Cardiac muscle cell (in vitro differentiated cells and primary cell): Measurements from ENCODE around the gene NT5C2. TPM values are rescaled to one million over a fixed set of nuclear protein-coding genes. Genes with fewer than 3 reads are reported as not detected.

Experiments used
- DNase-seq, 2 donors: peaks; one replicate each; pipeline versions ENCODE4 v3.0.0 to v3.0.0-alpha.2; 2010 to 2017; ENCODE audit warnings: low read depth in 1 of 2, low spot score in 1 of 2
- H3K27ac ChIP-seq: fragments of 200-600 bp; sonication (generic); 2 replicates; pipeline ENCODE4 v1.5.1; 2016
- H3K27me3 ChIP-seq: fragments of 200-600 bp; sonication (generic); 2 replicates; pipeline ENCODE4 v1.6.0; 2016; ENCODE audit warnings: control low read depth
- H3K36me3 ChIP-seq: fragments of 200-600 bp; sonication (generic); 2 replicates; pipeline ENCODE4 v1.5.1; 2016; ENCODE audit warnings: control low read depth
- H3K4me1 ChIP-seq: fragments of 200-600 bp; sonication (generic); 2 replicates; pipeline ENCODE4 v1.8.1; 2017; ENCODE audit warnings: low read depth, mild to moderate bottlenecking, mixed run types
- H3K4me3 ChIP-seq: fragments of 200-600 bp; sonication (generic); 2 replicates; pipeline ENCODE4 v1.5.1; 2016; ENCODE audit warnings: mild to moderate bottlenecking
- H3K9me3 ChIP-seq: fragments of 200-600 bp; sonication (generic); 2 replicates; pipeline ENCODE4 v1.5.1; 2017; ENCODE audit warnings: low read depth, mild to moderate bottlenecking, control low read depth
- polyA plus RNA-seq: library from polyadenylated mRNA; unstranded; fragments of >200 nt; fragmentation: Nextera tagmentation; extraction: Ambion mirVana; gene quantifications from 2 replicates; pipeline ENCODE4 v1.2.1, GENCODE V29; 2016
- total RNA-seq: library from RNA; depleted of rRNA; stranded (reverse); fragments of >200 nt; gene quantifications from 2 replicates; pipeline ENCODE4 v1.2.3, GENCODE V29; 2016
- TF ChIP-seq, protein P1 (sequence below): IDR thresholded peaks from 2 replicates; pipeline ENCODE4 v1.5.1; 2012; ENCODE audit warnings: low read depth, mild to moderate bottlenecking, low read length

The NT5C2 gene
- total and polyA plus RNA-seq, 2 experiments from 2014 or later, result 51.1 to 84.0 TPM

DNA sequence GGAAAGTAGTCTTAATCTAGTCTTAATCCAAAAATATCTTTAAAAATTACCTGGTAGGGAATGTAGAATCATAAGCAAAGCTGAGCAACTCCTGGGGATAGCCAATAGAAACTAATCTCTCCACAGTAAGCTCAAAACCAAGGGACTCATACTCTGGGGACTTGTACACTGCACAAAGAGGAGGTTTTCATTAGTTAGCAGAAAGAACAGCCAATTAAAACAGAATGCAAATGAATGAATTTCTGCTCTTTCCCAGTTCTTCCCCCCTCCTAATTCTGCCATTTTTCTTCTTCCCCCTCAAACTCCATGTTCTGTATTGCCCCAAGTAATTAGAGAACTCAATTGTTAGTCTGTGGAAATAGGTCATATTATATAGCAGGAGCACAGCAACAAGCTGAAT is 86.5 kb downstream of the NT5C2 start:
- TF ChIP-seq, protein P1, sequence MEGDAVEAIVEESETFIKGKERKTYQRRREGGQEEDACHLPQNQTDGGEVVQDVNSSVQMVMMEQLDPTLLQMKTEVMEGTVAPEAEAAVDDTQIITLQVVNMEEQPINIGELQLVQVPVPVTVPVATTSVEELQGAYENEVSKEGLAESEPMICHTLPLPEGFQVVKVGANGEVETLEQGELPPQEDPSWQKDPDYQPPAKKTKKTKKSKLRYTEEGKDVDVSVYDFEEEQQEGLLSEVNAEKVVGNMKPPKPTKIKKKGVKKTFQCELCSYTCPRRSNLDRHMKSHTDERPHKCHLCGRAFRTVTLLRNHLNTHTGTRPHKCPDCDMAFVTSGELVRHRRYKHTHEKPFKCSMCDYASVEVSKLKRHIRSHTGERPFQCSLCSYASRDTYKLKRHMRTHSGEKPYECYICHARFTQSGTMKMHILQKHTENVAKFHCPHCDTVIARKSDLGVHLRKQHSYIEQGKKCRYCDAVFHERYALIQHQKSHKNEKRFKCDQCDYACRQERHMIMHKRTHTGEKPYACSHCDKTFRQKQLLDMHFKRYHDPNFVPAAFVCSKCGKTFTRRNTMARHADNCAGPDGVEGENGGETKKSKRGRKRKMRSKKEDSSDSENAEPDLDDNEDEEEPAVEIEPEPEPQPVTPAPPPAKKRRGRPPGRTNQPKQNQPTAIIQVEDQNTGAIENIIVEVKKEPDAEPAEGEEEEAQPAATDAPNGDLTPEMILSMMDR, result no peak
- DNase-seq, result no peak
- Histone ChIP-seq H3K27me3 (no peaks in the 10 kb centered on the region), H3K9me3 (no peaks in the 10 kb centered on the region), H3K36me3 (peaks cover 19% of the 10 kb centered on the region), H3K4me1 (peaks cover 12% of the 10 kb centered on the region), H3K4me3 (no peak overlapping the region), H3K27ac (no peak overlapping the region)

DNA sequence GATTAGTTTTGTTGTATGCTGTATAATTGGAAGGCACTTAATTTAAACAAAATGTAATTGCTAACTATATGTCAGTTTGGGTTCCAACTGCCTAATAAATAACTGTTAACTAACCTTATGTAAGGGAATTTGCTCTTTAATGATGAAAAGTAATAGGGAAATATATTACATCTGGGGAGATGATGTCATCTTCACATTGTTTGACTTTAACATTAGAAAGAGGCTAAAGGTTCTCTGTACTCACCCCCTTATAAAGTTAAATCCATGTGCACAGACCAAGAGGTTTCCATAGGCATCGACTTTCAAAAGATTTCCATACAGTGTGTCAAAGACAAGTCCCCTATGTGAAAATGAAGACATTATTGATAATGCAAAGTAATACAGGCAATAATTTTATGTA is 87.6 kb downstream of the NT5C2 start:
- H3K9me3 ChIP-seq, result no peaks in the 10 kb centered on the region
- H3K27ac ChIP-seq, result no peak overlapping the region
- H3K4me1 ChIP-seq, result peaks cover under 1% of the 10 kb centered on the region
- no peak for DNase-seq
- H3K4me3 ChIP-seq, result no peak overlapping the region
- peaks cover 26% of the 10 kb centered on the region for H3K36me3 ChIP-seq
- no peaks in the 10 kb centered on the region for H3K27me3 ChIP-seq
- TF ChIP-seq, protein P1, result no peak

DNA sequence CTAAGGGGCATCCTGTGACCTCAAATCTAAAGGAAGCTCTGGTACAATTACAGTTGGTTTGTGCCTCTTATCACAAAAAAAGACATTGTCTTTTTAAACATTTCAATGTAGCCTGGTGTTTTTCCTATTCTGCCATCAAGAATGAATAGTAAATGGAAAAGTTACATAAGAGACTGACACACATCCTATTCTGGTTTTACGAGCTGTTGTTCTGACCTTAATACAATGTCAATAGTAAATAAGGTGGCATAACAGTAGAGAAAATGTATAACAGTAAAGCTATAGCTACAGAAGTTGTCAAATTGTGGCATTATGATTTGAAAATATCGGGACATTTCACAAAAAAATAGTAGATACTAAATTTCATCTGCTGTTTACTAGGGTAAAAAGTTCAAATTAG is 88.4 kb downstream of the NT5C2 start:
- H3K4me3 ChIP-seq, result no peak overlapping the region
- peaks cover 33% of the 10 kb centered on the region for H3K36me3 ChIP-seq
- H3K27ac ChIP-seq, result no peak overlapping the region
- H3K4me1 ChIP-seq, result no peaks in the 10 kb centered on the region
- no peaks in the 10 kb centered on the region for H3K9me3 ChIP-seq
- TF ChIP-seq, protein P1, result no peak
- no peaks in the 10 kb centered on the region for H3K27me3 ChIP-seq
- DNase-seq, result no peak

DNA sequence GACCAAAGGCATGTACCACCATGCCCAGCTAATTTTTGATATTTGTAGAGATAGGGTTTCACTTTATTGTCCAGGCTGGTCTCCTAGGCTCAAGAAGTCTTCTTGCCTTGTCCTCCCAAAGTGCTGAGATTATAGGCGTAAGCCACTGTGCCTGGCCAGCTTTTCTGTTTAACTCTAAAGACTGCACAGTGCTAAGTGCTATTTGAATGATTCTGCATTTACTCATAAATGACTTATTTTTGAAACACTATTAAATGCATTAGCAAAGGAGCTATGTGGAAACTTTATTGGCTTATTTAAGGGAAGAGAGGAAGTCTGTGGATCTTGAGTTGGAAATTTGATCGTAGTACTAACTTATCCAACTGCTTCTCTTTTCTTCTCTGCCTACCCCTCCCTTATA is 89.1 kb downstream of the NT5C2 start:
- Histone ChIP-seq H3K9me3 (no peaks in the 10 kb centered on the region), H3K27me3 (no peaks in the 10 kb centered on the region), H3K27ac (no peak overlapping the region), H3K4me1 (no peaks in the 10 kb centered on the region), H3K4me3 (no peak overlapping the region), H3K36me3 (peaks cover 40% of the 10 kb centered on the region)
- DNase-seq, result no peak
- TF ChIP-seq, protein P1, result no peak

DNA sequence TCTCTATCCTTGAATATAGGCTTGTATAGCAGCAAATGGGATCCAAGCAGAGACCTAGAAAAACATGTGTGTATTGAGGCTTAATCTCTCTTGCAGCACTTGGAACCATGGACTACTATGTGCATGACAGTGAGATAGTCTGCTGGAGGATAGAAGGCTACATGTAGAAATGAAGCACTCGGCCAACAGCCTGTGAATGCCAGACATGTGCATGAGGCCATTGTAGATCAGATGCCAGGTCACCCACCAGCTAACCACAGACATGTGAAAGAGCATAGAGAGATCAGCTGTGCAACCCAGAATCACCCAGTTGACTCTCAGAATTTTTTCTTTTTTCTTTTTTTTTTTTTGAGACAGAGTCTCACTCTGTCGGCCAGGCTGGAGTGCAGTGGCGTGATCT is 90.9 kb downstream of the NT5C2 start:
- H3K27me3 ChIP-seq, result no peaks in the 10 kb centered on the region
- peaks cover 58% of the 10 kb centered on the region for H3K36me3 ChIP-seq
- no peak overlapping the region for H3K27ac ChIP-seq

More for the DNA sequence above, 90.9 kb downstream of the NT5C2 start:
- TF ChIP-seq, protein P1, result no peak
- no peak overlapping the region for H3K4me3 ChIP-seq
- H3K9me3 ChIP-seq, result no peaks in the 10 kb centered on the region
- no peaks in the 10 kb centered on the region for H3K4me1 ChIP-seq
- no peak for DNase-seq
